HEK293T (cell line): Measurements from ENCODE around the gene USP17L22.
"Not testable (repeated sequence)": the region's sequence is repeated elsewhere in the genome, so short reads cannot be mapped to it uniquely, and the experiment has no call there.

Experiments
- ARNT ChIP-seq: fragments of 450-650 bp; IDR thresholded peaks from 2 replicates; pipeline ENCODE4 v1.6.1; 2017; ENCODE audit warnings: mild to moderate bottlenecking
- BHLHE40 ChIP-seq: fragments of 450-650 bp; IDR thresholded peaks from 2 replicates; pipeline ENCODE4 v1.6.1; 2016; ENCODE audit warnings: mild to moderate bottlenecking, moderate library complexity, borderline replicate concordance
- CTBP1 ChIP-seq: fragments of 450-650 bp; IDR thresholded peaks from 2 replicates; pipeline ENCODE4 v1.6.1; 2016; ENCODE audit warnings: borderline replicate concordance
- ELF4 ChIP-seq: fragments of 450-650 bp; IDR thresholded peaks from 2 replicates; pipeline ENCODE4 v1.6.1; 2017; ENCODE audit warnings: antibody characterized with exemption
- FOXA1 ChIP-seq: fragments of 450-650 bp; IDR thresholded peaks from 2 replicates; pipeline ENCODE4 v1.6.1; 2016; ENCODE audit warnings: mild to moderate bottlenecking
- FOXM1 ChIP-seq: fragments of 450-650 bp; IDR thresholded peaks from 2 replicates; pipeline ENCODE4 v1.6.1; 2017; ENCODE audit warnings: mild to moderate bottlenecking, borderline replicate concordance
- HDGF ChIP-seq: fragments of 450-650 bp; IDR thresholded peaks from 2 replicates; pipeline ENCODE4 v1.6.1; 2017; ENCODE audit warnings: antibody characterized with exemption, borderline replicate concordance
- L3MBTL2 ChIP-seq: fragments of 450-650 bp; conservative IDR thresholded peaks from 2 replicates; pipeline ENCODE4 v1.6.1; 2016; ENCODE audit warnings: mild to moderate bottlenecking
- SP1 ChIP-seq: fragments of 450-650 bp; IDR thresholded peaks from 2 replicates; pipeline ENCODE4 v1.6.1; 2017
- SUZ12 ChIP-seq: fragments of 450-650 bp; IDR thresholded peaks from 2 replicates; pipeline ENCODE4 v1.6.1; 2016; ENCODE audit warnings: mild to moderate bottlenecking
- TARDBP ChIP-seq: fragments of 450-650 bp; IDR thresholded peaks from 2 replicates; pipeline ENCODE4 v1.6.1; 2016
- TF ChIP-seq, protein P1 (sequence below): fragments of 450-650 bp; IDR thresholded peaks from 2 replicates; pipeline ENCODE4 v1.6.1; 2016

DNA sequence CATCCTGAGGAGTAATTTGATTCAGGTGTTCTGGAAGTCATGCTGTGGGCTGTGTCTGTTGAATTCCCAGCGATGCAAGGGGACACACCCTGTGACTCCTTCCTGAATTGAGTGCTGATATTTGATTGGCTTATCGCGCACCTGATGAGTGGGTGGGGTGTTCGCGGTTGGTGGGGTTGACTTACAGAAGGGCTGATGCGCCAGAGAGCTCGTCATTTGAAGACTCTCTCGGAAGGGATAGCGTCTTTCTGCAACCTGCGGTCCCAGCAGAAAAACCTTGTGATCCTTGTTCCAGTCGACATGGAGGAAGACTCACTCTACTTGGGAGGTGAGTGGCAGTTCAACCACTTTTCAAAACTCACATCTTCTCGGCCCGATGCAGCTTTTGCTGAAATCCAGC is 14.3 kb upstream of the USP17L22 start, which contains the start of gene USP17L19:
- TF ChIP-seq ARNT, HDGF, FOXA1, SP1, CTBP1, L3MBTL2, FOXM1, SUZ12, TARDBP, ELF4, BHLHE40: not testable (repeated sequence)
- TF ChIP-seq, protein P1, sequence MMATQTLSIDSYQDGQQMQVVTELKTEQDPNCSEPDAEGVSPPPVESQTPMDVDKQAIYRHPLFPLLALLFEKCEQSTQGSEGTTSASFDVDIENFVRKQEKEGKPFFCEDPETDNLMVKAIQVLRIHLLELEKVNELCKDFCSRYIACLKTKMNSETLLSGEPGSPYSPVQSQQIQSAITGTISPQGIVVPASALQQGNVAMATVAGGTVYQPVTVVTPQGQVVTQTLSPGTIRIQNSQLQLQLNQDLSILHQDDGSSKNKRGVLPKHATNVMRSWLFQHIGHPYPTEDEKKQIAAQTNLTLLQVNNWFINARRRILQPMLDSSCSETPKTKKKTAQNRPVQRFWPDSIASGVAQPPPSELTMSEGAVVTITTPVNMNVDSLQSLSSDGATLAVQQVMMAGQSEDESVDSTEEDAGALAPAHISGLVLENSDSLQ = not testable (repeated sequence)
